Measurements from ENCODE around the gene DGKE. TPM values are rescaled to one million over a fixed set of nuclear protein-coding genes. Genes with fewer than 3 reads are reported as not detected.

DGKE gene
- total RNA-seq = 3.5 and 4.8 TPM in 2 replicates

DNA sequence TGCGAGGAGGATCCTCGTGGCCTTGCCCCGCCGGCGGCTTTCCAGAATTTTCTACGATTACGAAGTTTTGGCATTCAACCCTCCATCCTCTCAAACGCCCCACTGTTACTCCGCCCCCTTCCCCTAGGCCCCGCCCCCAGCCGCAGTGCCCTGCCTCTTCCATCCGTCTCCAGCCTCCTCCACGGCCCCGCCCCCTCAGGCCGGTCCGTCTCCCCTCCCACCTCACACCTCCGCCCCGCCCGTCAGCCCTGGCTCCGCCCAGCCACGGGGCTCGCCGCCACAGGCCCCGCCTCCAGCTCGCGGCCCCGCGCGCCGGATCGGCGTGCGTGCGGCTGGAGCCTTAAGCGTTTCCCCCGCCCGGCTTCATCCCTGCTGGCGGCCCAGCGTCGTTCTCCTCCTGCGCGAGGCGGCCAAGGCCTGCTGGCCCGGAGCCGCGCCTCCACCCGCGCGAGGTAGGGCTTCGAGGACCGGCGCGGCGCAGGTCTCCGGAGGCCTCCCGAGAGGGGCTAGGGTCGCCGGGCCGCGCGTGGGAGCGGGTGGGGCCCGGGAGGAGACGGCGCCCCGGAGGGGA lies at the start of gene DGKE, which contains the start of gene C17orf67:
TSS of gene DGKE (plus strand) at position 343 of the 571 bp plus-strand sequence. CDS start 645 bp downstream, outside the sequence.
TSS of gene C17orf67 (minus strand) at position 112 of the 571 bp plus-strand sequence. CDS start 18,110 bp downstream, outside the sequence.

DNA sequence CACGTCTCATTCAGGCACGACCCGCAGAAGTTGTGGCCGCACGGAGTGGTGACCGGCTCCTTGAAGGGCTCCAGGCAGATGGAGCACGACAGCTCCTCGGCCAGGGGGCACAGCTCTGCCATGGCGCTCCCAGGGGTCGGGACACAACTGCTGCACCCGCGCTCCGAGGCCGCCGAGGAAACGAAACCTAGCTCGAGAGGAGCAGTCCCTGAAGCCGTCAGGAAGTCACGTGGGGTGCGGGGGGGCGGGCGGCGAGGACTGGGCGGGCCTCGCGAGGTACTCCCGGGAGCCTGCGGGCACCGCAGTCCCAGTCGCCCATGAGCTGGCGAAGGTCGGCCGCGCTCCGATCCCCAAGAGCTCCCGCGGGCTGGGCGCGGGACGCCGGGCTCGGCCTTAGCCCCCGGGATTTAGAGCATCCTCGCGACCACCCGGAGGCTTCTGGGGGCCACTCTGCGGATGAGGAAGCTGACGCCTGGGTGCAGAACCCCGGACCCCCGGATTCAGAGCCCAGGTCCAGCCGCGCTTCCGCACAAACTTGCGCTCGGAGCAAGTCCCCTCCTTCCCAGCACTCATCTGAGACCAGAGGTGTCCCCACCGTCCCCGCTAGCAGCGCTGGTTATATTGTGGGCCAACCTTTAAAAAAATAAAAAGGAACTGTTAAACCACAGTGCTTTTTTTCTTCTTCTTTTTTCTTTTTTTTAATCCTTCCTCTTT lies 80.1 kb downstream of the DGKE start, which contains the start of gene TRIM25:
TSS of gene TRIM25 (minus strand) at position 183 of the 714 bp plus-strand sequence. CDS start at position 122, 61 bp downstream.

Other genes starting within 250 kb of the DGKE start
- 0.09 and 1.5 TPM in 2 replicates for gene NOG, start 240.5 kb upstream of the DGKE start, total RNA-seq
- gene C17orf67, start 231 bp upstream of the DGKE start, total RNA-seq = 0.14 and 0.21 TPM in 2 replicates
- 16.2 and 23.6 TPM in 2 replicates for gene TRIM25, start 79.9 kb downstream of the DGKE start, total RNA-seq
- 12.1 and 15.2 TPM in 2 replicates for gene COIL, start 126.9 kb downstream of the DGKE start, total RNA-seq
- 65.1 and 66.9 TPM in 2 replicates for gene SCPEP1, start 144.0 kb downstream of the DGKE start, total RNA-seq

All from airway epithelial cell (primary cell).